NCI-H146 (cell line): ENCODE data around the gene ATXN2L.
A peak's percentile ranks its signal among the peaks of the same experiment; 100 is the strongest.
"Not testable (repeated sequence)": the region's sequence is repeated elsewhere in the genome, so short reads cannot be mapped to it uniquely, and the experiment has no call there.

Source experiments
- DNase-seq: peaks from one replicate; lab custom pipeline; 2025; lab: John Stamatoyannopoulos, UW

ATXN2L gene

GRCh38 chr16:28869201-28869600 lies 46.4 kb downstream of the ATXN2L start:
- no peak for DNase-seq

- no peak for DNase-seq
These were observed 50.2 kb downstream of the ATXN2L start for GRCh38 chr16:28872952-28873351.

- DNase-seq: peak; percentile 7
These were observed 50.9 kb downstream of the ATXN2L start for GRCh38 chr16:28873543-28874201.

- DNase-seq: no peak
These were observed 51.6 kb downstream of the ATXN2L start for GRCh38 chr16:28874406-28874805.

- DNase-seq: no peak
These were observed 52.6 kb downstream of the ATXN2L start for GRCh38 chr16:28875134-28876018.

GRCh38 chr16:28876019-28876659 lies 53.3 kb downstream of the ATXN2L start:
- DNase-seq: no peak

- no peak for DNase-seq
These were observed 54.3 kb downstream of the ATXN2L start for GRCh38 chr16:28876973-28877654.

GRCh38 chr16:28877655-28878000 lies 54.8 kb downstream of the ATXN2L start:
- DNase-seq: no peak

GRCh38 chr16:28878083-28878926 lies 55.5 kb downstream of the ATXN2L start, which contains the start of gene ATP2A1:
TSS of gene ATP2A1 (plus strand) at chr16:28878488. CDS start at chr16:28878672, 184 bp downstream.
- no peak for DNase-seq

- DNase-seq: peak; percentile 65
These were observed 56.6 kb downstream of the ATXN2L start for GRCh38 chr16:28879261-28879840.

GRCh38 chr16:28879841-28880588 lies 57.2 kb downstream of the ATXN2L start:
- DNase-seq: peak; percentile 94

GRCh38 chr16:28880589-28880915 lies 57.8 kb downstream of the ATXN2L start:
- no peak for DNase-seq

GRCh38 chr16:28880955-28881354 lies 58.2 kb downstream of the ATXN2L start:
- no peak for DNase-seq

- DNase-seq: not testable (repeated sequence)
These were observed 58.8 kb downstream of the ATXN2L start for GRCh38 chr16:28881565-28881964.

- no peak for DNase-seq
These were observed 59.9 kb downstream of the ATXN2L start for GRCh38 chr16:28882551-28883160.

- no peak for DNase-seq
These were observed 60.6 kb downstream of the ATXN2L start for GRCh38 chr16:28883221-28883996.

GRCh38 chr16:28884045-28884444 lies 61.2 kb downstream of the ATXN2L start:
- DNase-seq: no peak
